OCI-LY3 (cell line): ENCODE results near the gene ISOC2.

Experiments used
- H2AFZ ChIP-seq: fragments of 200-600, 300-600 bp; shearing (Covaris generic); 2 replicates; pipeline ENCODE4 v1.6.0; 2014; ENCODE audit warnings: antibody characterized with exemption, low read depth, low read length
- H3K27ac ChIP-seq: fragments of 200-600, 300-600 bp; sonication (generic); 2 replicates; pipeline ENCODE4 v1.5.1; 2014; ENCODE audit warnings: mild to moderate bottlenecking, low read length, moderate library complexity, mixed read lengths
- H3K27me3 ChIP-seq: fragments of 200-600, 300-600 bp; sonication (generic); 2 replicates; pipeline ENCODE4 v1.6.1; 2014; ENCODE audit warnings: low read depth, low read length, mixed read lengths
- H3K36me3 ChIP-seq: fragments of 200-600, 300-600 bp; sonication (generic); replicated peaks from 2 replicates; pipeline ENCODE3; 2014; ENCODE audit warnings: low read depth, low read length, mixed read lengths
- H3K4me1 ChIP-seq: fragments of 300-600, 200-600 bp; sonication (generic); 2 replicates; pipeline ENCODE4 v1.6.1; 2014; ENCODE audit warnings: low read length, mixed read lengths
- H3K4me2 ChIP-seq: fragments of 200-600, 300-600 bp; sonication (generic); 2 replicates; pipeline ENCODE4 v1.6.1; 2014; ENCODE audit warnings: low read length, mixed read lengths
- H3K4me3 ChIP-seq: fragments of 300-600, 200-600 bp; sonication (generic); 2 replicates; pipeline ENCODE4 v1.5.1; 2014; ENCODE audit warnings: antibody characterized with exemption, mild to moderate bottlenecking, low read length, moderate library complexity
- H3K79me2 ChIP-seq: fragments of 300-600, 200-600 bp; shearing (Covaris generic); 2 replicates; pipeline ENCODE4 v1.6.1; 2014; ENCODE audit warnings: mild to moderate bottlenecking, low read length, mixed read lengths
- H3K9ac ChIP-seq: fragments of 300-600, 200-600 bp; shearing (Covaris generic); 2 replicates; pipeline ENCODE4 v1.6.0; 2014; ENCODE audit warnings: mild to moderate bottlenecking, low read length, moderate library complexity
- H3K9me3 ChIP-seq: fragments of 200-600, 300-600 bp; shearing (Covaris generic); 2 replicates; pipeline ENCODE4 v1.6.1; 2014; ENCODE audit warnings: low read length, mixed read lengths; ENCODE audit not compliant: insufficient read depth
- H4K20me1 ChIP-seq: fragments of 200-600, 300-600 bp; sonication (generic); 2 replicates; pipeline ENCODE4 v1.6.1; 2016; ENCODE audit warnings: low read length, mixed read lengths; ENCODE audit not compliant: insufficient read depth
- EZH2phosphoT487 ChIP-seq: fragments of 200-600 bp; shearing (Covaris generic); IDR thresholded peaks from 2 replicates; pipeline ENCODE4 v1.6.1; 2018; ENCODE audit warnings: antibody characterized with exemption, mixed run types, low read depth
- TF ChIP-seq, protein P1 (sequence below): fragments of 200-600, 300-600 bp; sonication (generic); IDR thresholded peaks from 2 replicates; pipeline ENCODE4 v1.5.1; 2014; ENCODE audit warnings: antibody characterized with exemption, low read length, low read depth

The ISOC2 gene

DNA sequence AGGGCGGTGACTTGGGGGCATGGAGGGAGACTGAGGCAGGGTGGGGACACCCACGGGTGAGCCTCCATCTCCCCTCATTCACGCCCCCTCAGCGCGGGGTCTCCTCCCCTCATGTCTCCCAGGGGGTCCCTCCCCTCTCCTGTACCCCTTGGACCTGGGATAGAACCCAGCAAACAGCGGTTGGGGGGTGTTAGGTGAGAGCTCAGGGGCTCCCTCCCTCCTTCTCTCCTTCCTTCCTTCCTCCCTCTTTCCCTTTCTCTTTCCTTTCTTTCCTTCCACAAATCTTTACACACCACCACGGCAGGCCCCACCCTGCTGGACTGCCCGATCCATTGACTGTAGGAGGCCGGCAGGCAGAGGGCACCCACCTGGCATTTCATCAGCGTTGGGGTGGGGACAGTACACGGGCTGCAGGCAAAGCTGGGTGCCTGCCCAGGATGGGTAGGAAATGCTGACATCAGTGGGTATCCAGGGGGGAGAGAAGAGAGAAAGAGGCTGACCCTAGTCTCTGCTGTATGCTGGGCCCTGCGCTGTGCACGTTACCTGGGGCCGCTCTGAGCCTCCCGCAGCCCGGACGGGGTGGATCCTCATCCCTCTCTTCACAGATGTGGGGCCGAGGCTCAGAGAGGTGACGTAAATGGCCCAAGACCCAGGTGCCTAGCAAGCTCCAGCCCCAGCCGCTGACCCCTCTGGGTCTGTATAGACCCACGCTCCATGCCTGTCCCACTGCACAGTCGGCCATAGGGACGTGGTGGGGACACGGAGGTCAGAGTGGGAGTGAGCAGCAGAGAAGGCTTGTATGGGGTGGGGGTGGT lies 30.3 kb upstream of the ISOC2 start:
- H3K9me3 ChIP-seq, result no peaks in the 10 kb centered on the region

DNA sequence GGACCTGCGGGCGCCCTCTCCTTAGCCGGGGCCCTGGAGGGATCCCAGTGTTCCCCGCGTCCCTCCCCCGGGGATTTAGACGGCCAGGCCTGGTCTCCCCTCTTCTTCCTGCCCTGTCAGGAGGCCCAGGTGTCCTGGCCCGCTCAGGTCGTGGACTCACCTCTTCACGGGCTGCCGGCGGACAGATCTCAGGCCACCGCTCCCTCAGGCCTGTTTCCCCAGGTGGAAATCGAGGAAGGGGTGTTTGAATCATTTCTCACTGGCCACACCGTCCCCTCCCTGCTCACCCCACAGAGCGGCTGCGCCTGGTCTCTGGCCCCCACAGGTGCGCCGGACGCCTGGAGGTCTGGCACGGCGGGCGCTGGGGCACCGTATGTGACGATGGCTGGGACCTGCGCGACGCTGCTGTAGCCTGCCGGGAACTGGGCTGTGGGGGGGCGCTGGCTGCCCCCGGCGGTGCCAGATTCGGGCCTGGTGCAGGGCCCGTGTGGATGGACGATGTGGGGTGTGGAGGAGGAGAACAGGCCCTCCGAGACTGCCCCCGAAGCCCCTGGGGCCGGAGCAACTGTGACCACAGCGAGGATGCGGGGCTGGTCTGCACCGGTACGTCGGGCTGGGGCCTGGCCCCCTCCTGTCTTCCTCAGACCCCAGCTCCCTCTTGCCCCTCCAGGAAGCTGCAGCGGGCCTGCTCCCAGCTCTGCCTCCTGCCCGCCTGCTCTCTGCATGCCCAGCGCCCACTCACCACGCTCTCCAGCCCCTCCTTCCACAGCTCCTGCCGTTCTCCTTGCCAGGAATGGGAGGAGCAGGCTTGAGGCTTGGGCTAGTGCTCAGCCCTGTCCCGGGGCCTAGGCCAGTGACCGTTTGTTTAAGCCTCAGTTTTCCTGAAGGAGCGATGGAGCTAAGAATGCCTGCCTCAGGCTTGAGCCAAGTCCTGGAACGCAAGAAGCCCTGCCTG lies 29.3 kb upstream of the ISOC2 start:
- Histone ChIP-seq H3K27me3 (no peaks in the 10 kb centered on the region), H3K4me3 (no peak overlapping the region), H4K20me1 (no peaks in the 10 kb centered on the region), H3K4me2 (no peak overlapping the region), H3K36me3 (no peaks in the 10 kb centered on the region), H3K9ac (no peak overlapping the region), H3K79me2 (peaks cover 4% of the 10 kb centered on the region; the same call in 1 of the 2 replicates), H3K9me3 (no peaks in the 10 kb centered on the region), H3K4me1 (peaks cover 7% of the 10 kb centered on the region), H3K27ac (no peak overlapping the region), H2AFZ (no peak overlapping the region)
- TF ChIP-seq EZH2phosphoT487, result no peak
- TF ChIP-seq, protein P1, sequence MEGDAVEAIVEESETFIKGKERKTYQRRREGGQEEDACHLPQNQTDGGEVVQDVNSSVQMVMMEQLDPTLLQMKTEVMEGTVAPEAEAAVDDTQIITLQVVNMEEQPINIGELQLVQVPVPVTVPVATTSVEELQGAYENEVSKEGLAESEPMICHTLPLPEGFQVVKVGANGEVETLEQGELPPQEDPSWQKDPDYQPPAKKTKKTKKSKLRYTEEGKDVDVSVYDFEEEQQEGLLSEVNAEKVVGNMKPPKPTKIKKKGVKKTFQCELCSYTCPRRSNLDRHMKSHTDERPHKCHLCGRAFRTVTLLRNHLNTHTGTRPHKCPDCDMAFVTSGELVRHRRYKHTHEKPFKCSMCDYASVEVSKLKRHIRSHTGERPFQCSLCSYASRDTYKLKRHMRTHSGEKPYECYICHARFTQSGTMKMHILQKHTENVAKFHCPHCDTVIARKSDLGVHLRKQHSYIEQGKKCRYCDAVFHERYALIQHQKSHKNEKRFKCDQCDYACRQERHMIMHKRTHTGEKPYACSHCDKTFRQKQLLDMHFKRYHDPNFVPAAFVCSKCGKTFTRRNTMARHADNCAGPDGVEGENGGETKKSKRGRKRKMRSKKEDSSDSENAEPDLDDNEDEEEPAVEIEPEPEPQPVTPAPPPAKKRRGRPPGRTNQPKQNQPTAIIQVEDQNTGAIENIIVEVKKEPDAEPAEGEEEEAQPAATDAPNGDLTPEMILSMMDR, result no peak

More for the DNA sequence above, 30.3 kb upstream of the ISOC2 start:
- Histone ChIP-seq H3K27ac (no peak overlapping the region), H3K4me2 (no peak overlapping the region), H2AFZ (no peak overlapping the region), H3K79me2 (no peaks in the 10 kb centered on the region), H4K20me1 (no peaks in the 10 kb centered on the region), H3K36me3 (no peaks in the 10 kb centered on the region), H3K9ac (no peak overlapping the region), H3K4me3 (no peak overlapping the region), H3K4me1 (peaks cover 3% of the 10 kb centered on the region; the same call in 1 of the 2 replicates), H3K27me3 (no peaks in the 10 kb centered on the region)
- TF ChIP-seq EZH2phosphoT487, result no peak
- TF ChIP-seq, protein P1, result no peak

- H3K4me2 ChIP-seq, result no peak overlapping the region
- H2AFZ ChIP-seq, result no peak overlapping the region
- H3K27me3 ChIP-seq, result no peaks in the 10 kb centered on the region
- H3K9me3 ChIP-seq, result no peaks in the 10 kb centered on the region
- no peaks in the 10 kb centered on the region for H4K20me1 ChIP-seq
- no peak for TF ChIP-seq EZH2phosphoT487
- TF ChIP-seq, protein P1, result no peak
- no peak overlapping the region for H3K9ac ChIP-seq
- H3K79me2 ChIP-seq, result peaks cover 10% of the 10 kb centered on the region; the same call in 1 of the 2 replicates
- peaks cover 9% of the 10 kb centered on the region for H3K4me1 ChIP-seq
- no peak overlapping the region for H3K27ac ChIP-seq
- H3K36me3 ChIP-seq, result no peaks in the 10 kb centered on the region
- no peak overlapping the region for H3K4me3 ChIP-seq
Observed at GRCh38 chr19:55489711-55490477, 28.5 kb upstream of the ISOC2 start.
